Measurements from ENCODE around the gene TMC2. TPM values are rescaled to one million over a fixed set of nuclear protein-coding genes. Genes with fewer than 3 reads are reported as not detected.
A peak's percentile ranks its signal among the peaks of the same experiment; 100 is the strongest.

TMC2 gene
- total and polyA plus RNA-seq, 7 donors, result 0.03 to 0.25 (median 0.12) TPM; not detected in 2

GRCh38 chr20:2643708-2644107 is 107.3 kb downstream of the TMC2 start:
- intact Hi-C loops (cut with DNase I), result no loop called here
- WGBS, 3 donors, result 84 to 90% (median 88%) methylated on average over 1 of the region's 1 CpG
- peaks cover 3 to 27% of the 10 kb centered on the region in 2 donors for H3K36me3 ChIP-seq (ENCODE audit: insufficient read depth in 1 of 2, low read depth in 1 of 2)
- no peak overlapping the region for H3K27ac ChIP-seq
- no peak for DNase-seq
- H3K9me3 ChIP-seq, result no peaks in the 10 kb centered on the region
- H3K4me3 ChIP-seq, result no peak overlapping the region
- H3K27me3 ChIP-seq (ENCODE audit: insufficient read depth in 3 of 3, low read length in 2 of 3), result no peaks in the 10 kb centered on the region
- no peak for ATAC-seq
- TF ChIP-seq CTCF (IDR thresholded peaks at IDR 0.05), result no peak
- H3K4me1 ChIP-seq, result no peaks in the 10 kb centered on the region

- peaks cover 18 to 37% of the 10 kb centered on the region in 2 donors for H3K36me3 ChIP-seq (ENCODE audit: insufficient read depth in 1 of 2, low read depth in 1 of 2)
- ATAC-seq (peak; percentile 96 to 99 (median 98)), DNase-seq (peak; percentile 93 to 96)
- H3K27me3 ChIP-seq (ENCODE audit: insufficient read depth in 3 of 3, low read length in 2 of 3), result no peaks in the 10 kb centered on the region
- no peaks in the 10 kb centered on the region for H3K9me3 ChIP-seq
- H3K27ac ChIP-seq, result peak within 1 kb of the TSS; percentile 95
- WGBS, 3 donors, result 0 to 1% (median 0%) methylated on average over 73 to 101 of the region's 101 CpGs
- H3K4me1 ChIP-seq, result peaks cover 18% of the 10 kb centered on the region
- TF ChIP-seq CTCF (IDR thresholded peaks at IDR 0.05), result no peak
- intact Hi-C loops (cut with DNase I), result loop anchor here (5.0 to 10.0 kb wide), 2 partner anchors 125 to 177 kb away; partner anchors contain the start of gene SNRPB (in 1 of the 2)
- H3K4me3 ChIP-seq, result peak within 1 kb of the TSS; percentile 98
Observed at GRCh38 chr20:2651772-2652723, 115.7 kb downstream of the TMC2 start, which contains the start of gene NOP56. Gene NOP56, plus strand, starts transcription at chr20:2652632. Its CDS starts 29 bp downstream, at chr20:2652661.

- Histone ChIP-seq H3K4me3 (peak overlapping the region; percentile 98), H3K36me3 (ENCODE audit: insufficient read depth in 1 of 2, low read depth in 1 of 2) (peaks cover 19 to 46% of the 10 kb centered on the region in 2 donors), H3K9me3 (no peaks in the 10 kb centered on the region), H3K27me3 (ENCODE audit: insufficient read depth in 3 of 3, low read length in 2 of 3) (no peaks in the 10 kb centered on the region), H3K27ac (peak overlapping the region; percentile 95), H3K4me1 (peaks cover 18% of the 10 kb centered on the region)
- intact Hi-C loops (cut with DNase I), result loop anchor here (5.0 to 10.0 kb wide), 2 partner anchors 126 to 178 kb away; partner anchors contain the start of gene SNRPB (in 1 of the 2)
- 0 to 1% (median 1%) methylated on average over 46 to 56 of the region's 56 CpGs for WGBS, 3 donors
- ATAC-seq (peak; percentile 67 to 72 (median 71)), DNase-seq (peak in 1 of 2 donors; percentile 51)
- no peak for TF ChIP-seq CTCF (IDR thresholded peaks at IDR 0.05)
Observed at GRCh38 chr20:2652724-2653555, 116.6 kb downstream of the TMC2 start.

- WGBS, 3 donors, result 28 to 36% (median 31%) methylated on average over 24 of the region's 24 CpGs
- no peak for TF ChIP-seq CTCF (IDR thresholded peaks at IDR 0.05)
- intact Hi-C loops (cut with DNase I), result loop anchor here (5.0 to 10.0 kb wide), 2 partner anchors 126 to 179 kb away; partner anchors contain the start of gene SNRPB (in 1 of the 2)
- peaks cover 19 to 55% of the 10 kb centered on the region in 2 donors for H3K36me3 ChIP-seq (ENCODE audit: insufficient read depth in 1 of 2, low read depth in 1 of 2)
- ATAC-seq, result no peak
- no peak for DNase-seq
- no peaks in the 10 kb centered on the region for H3K27me3 ChIP-seq (ENCODE audit: insufficient read depth in 3 of 3, low read length in 2 of 3)
- H3K4me1 ChIP-seq, result peaks cover 18% of the 10 kb centered on the region
- H3K4me3 ChIP-seq, result peak overlapping the region; percentile 98
- H3K9me3 ChIP-seq, result no peaks in the 10 kb centered on the region
- peak overlapping the region; percentile 95 for H3K27ac ChIP-seq
Observed at GRCh38 chr20:2653556-2654383, 117.4 kb downstream of the TMC2 start.
